MCF 10A (cell line): ENCODE data around the gene INTS3. TPM values are rescaled to one million over a fixed set of nuclear protein-coding genes. Genes with fewer than 3 reads are reported as not detected.

Experiments used
- BruUV-seq: library from RNA; stranded (reverse); fragments of 400-500 nt; replicated peaks from 2 replicates; lab custom pipeline; 2021; lab: Mats Ljungman, UMichigan
- CTCF ChIA-PET: fragments of 300-600 bp; sonication (Branson Sonifier 250); formaldehyde crosslinking; extraction: SDS; loops from one replicate; lab custom pipeline; 2021; ENCODE audit warnings: antibody characterized with exemption, inconsistent platforms; lab: Yijun Ruan, JAX
- POLR2A ChIA-PET: fragments of 300-600, 350-650 bp; sonication (Branson Sonifier 250); formaldehyde crosslinking; extraction: SDS; loops from one replicate; lab custom pipeline; 2020; ENCODE audit warnings: antibody characterized with exemption, inconsistent platforms; lab: Yijun Ruan, JAX
- DNase-seq: peaks from one replicate; pipeline ENCODE4 v3.0.0-alpha.2; 2018; ENCODE audit not compliant: unreplicated experiment
- H3K27ac Mint-ChIP-seq: one replicate; pipeline ENCODE4 v1.8.0; 2022; ENCODE audit warnings: mild to moderate bottlenecking, low read depth, mixed read lengths; ENCODE audit not compliant: unreplicated experiment
- H3K27me3 Mint-ChIP-seq: one replicate; pipeline ENCODE4 v1.8.0; 2022; ENCODE audit warnings: mixed read lengths; ENCODE audit not compliant: insufficient read depth, unreplicated experiment
- H3K36me3 Mint-ChIP-seq: one replicate; pipeline ENCODE4 v1.8.0; 2022; ENCODE audit warnings: mild to moderate bottlenecking, moderate library complexity, mixed read lengths; ENCODE audit not compliant: insufficient read depth, unreplicated experiment
- H3K4me1 Mint-ChIP-seq: one replicate; pipeline ENCODE4 v1.8.0; 2022; ENCODE audit warnings: mixed read lengths; ENCODE audit not compliant: insufficient read depth, unreplicated experiment
- H3K4me3 Mint-ChIP-seq: one replicate; pipeline ENCODE4 v1.8.0; 2022; ENCODE audit warnings: mild to moderate bottlenecking, moderate library complexity, mixed read lengths; ENCODE audit not compliant: unreplicated experiment
- H3K9me3 Mint-ChIP-seq: one replicate; pipeline ENCODE4 v1.8.0; 2022; ENCODE audit warnings: mixed read lengths; ENCODE audit not compliant: unreplicated experiment
- intact Hi-C: fragments of 100-400 bp; cut with micrococcal nuclease; formaldehyde crosslinking; loops from 2 replicates; pipeline ENCODE4 v1.14.1; 2022
- total RNA-seq: library from RNA; stranded (reverse); gene quantifications from 2 replicates; pipeline ENCODE4 v1.2.3, GENCODE V29; 2022
- TF ChIP-seq, protein P1 (sequence below): fragments of 200-600 bp; IDR thresholded peaks from one replicate; pipeline ENCODE4 v1.8.0; 2022; ENCODE audit warnings: antibody characterized with exemption, mild to moderate bottlenecking; ENCODE audit not compliant: unreplicated experiment

Gene INTS3
- total RNA-seq, 1 experiment from 2014 or later: 68.7 TPM

DNA sequence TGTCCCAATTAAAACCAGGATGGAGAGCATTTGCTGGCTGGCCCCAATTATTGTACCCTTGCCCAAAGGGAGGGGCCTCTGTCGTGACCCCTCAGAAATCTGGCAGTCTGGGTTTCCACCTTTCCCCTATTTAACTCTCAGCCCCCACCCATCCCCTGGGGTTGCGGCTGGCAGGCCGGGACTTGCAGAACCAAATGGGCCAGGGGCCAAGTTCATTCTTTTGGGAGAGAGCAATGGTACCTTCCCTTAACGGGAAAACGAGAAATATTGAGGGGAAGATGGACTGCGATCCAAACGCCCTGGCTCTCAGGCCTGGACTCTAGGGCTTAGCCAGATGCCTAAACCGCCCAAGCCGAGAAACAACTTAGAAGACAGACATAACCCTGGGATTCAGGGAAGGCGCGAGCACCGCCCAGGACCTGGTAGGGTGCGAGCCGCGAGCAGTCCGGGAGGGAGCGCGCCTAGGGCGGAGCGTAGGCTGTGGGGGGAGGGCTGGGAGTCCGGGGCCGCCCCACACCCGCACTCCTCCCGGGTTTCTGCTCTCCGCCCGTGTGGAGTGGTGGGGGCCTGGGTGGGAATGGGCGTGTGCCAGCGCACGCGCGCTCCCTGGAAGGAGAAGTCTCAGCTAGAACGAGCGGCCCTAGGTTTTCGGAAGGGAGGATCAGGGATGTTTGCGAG is 47.1 kb downstream of the INTS3 start, which contains the start of gene SLC27A3:
Gene SLC27A3 (plus strand): TSS at position 628 of the 678 bp plus-strand sequence. CDS start 91 bp downstream, outside the sequence.
- no peaks in the 10 kb centered on the region for H3K27me3 Mint-ChIP-seq
- H3K9me3 Mint-ChIP-seq: no peaks in the 10 kb centered on the region
- BruUV-seq: no TSS peak
- H3K4me1 Mint-ChIP-seq: peaks cover 36% of the 10 kb centered on the region
- peak within 1 kb of the TSS; percentile 68 for H3K27ac Mint-ChIP-seq
- peak within 1 kb of the TSS; percentile 70 for H3K4me3 Mint-ChIP-seq
- intact Hi-C loops: no loop called here
- ChIA-PET POLR2A (interaction anchor here (0.6 to 3.2 kb wide), 29 partner anchors 9 to 871 kb away, joined by 3 to 26 read pairs (median 6); partner anchors contain the start of genes CHTOP, CREB3L4, CRTC2 and ILF2), CTCF (interaction anchor here (0.5 to 1.7 kb wide), 5 partner anchors 22 to 212 kb away, joined by 3 to 6 read pairs (median 4); partner anchors contain the start of gene RAB13)
- peak; percentile 79 for DNase-seq
- peaks cover 16% of the 10 kb centered on the region for H3K36me3 Mint-ChIP-seq
- TF ChIP-seq, protein P1, sequence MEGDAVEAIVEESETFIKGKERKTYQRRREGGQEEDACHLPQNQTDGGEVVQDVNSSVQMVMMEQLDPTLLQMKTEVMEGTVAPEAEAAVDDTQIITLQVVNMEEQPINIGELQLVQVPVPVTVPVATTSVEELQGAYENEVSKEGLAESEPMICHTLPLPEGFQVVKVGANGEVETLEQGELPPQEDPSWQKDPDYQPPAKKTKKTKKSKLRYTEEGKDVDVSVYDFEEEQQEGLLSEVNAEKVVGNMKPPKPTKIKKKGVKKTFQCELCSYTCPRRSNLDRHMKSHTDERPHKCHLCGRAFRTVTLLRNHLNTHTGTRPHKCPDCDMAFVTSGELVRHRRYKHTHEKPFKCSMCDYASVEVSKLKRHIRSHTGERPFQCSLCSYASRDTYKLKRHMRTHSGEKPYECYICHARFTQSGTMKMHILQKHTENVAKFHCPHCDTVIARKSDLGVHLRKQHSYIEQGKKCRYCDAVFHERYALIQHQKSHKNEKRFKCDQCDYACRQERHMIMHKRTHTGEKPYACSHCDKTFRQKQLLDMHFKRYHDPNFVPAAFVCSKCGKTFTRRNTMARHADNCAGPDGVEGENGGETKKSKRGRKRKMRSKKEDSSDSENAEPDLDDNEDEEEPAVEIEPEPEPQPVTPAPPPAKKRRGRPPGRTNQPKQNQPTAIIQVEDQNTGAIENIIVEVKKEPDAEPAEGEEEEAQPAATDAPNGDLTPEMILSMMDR: no peak

DNA sequence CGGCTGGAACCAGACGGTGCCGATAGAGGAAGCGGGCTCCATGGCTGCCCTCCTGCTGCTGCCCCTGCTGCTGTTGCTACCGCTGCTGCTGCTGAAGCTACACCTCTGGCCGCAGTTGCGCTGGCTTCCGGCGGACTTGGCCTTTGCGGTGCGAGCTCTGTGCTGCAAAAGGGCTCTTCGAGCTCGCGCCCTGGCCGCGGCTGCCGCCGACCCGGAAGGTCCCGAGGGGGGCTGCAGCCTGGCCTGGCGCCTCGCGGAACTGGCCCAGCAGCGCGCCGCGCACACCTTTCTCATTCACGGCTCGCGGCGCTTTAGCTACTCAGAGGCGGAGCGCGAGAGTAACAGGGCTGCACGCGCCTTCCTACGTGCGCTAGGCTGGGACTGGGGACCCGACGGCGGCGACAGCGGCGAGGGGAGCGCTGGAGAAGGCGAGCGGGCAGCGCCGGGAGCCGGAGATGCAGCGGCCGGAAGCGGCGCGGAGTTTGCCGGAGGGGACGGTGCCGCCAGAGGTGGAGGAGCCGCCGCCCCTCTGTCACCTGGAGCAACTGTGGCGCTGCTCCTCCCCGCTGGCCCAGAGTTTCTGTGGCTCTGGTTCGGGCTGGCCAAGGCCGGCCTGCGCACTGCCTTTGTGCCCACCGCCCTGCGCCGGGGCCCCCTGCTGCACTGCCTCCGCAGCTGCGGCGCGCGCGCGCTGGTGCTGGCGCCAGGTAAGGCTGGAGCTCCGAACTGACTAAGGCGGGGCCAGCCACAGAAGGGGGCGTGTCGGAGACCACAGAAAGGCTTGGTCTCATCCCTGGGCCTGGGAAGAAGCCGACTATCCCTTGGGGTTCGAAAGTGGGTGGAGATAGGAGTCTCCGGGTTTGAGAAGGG is 47.8 kb downstream of the INTS3 start:
- Mint-ChIP-seq H3K9me3 (no peaks in the 10 kb centered on the region), H3K27ac (peak overlapping the region; percentile 68), H3K36me3 (peaks cover 18% of the 10 kb centered on the region), H3K27me3 (no peaks in the 10 kb centered on the region), H3K4me1 (peaks cover 36% of the 10 kb centered on the region), H3K4me3 (peak overlapping the region; percentile 70)
- intact Hi-C loops: loop anchor here (1.0 kb wide), 1 partner anchor 211 kb away; the partner anchor contains the start of gene RAB13
- no TSS peak for BruUV-seq
- POLR2A ChIA-PET: interaction anchor here (0.6 to 3.2 kb wide), 35 partner anchors 8 to 871 kb away, joined by 3 to 26 read pairs (median 5); partner anchors contain the start of genes CHTOP, CREB3L4, CRTC2 and DENND4B
- peak; percentile 81 for DNase-seq
- CTCF ChIA-PET: interaction anchor here (0.5 to 1.7 kb wide), 6 partner anchors 21 to 211 kb away, joined by 3 to 6 read pairs (median 4); partner anchors contain the start of gene RAB13
- TF ChIP-seq, protein P1: no peak

DNA sequence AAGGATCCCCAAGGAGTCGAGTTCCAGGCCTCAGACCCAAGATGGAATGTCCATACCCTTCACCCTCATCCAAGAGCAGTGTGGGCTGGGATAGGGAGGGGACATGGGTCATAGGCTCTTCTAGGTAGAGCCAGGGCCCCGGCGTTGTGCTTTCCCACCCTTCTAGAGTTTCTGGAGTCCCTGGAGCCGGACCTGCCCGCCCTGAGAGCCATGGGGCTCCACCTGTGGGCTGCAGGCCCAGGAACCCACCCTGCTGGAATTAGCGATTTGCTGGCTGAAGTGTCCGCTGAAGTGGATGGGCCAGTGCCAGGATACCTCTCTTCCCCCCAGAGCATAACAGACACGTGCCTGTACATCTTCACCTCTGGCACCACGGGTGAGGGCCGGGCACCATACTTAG is 48.5 kb downstream of the INTS3 start:
- Mint-ChIP-seq H3K4me1 (peaks cover 36% of the 10 kb centered on the region), H3K36me3 (peaks cover 23% of the 10 kb centered on the region), H3K27me3 (no peaks in the 10 kb centered on the region), H3K4me3 (peak overlapping the region; percentile 70), H3K27ac (no peak overlapping the region), H3K9me3 (no peaks in the 10 kb centered on the region)
- POLR2A ChIA-PET: interaction anchor here (0.7 to 3.2 kb wide), 21 partner anchors 9 to 268 kb away, joined by 3 to 26 read pairs (median 5); partner anchors contain the start of genes CREB3L4, DENND4B, ILF2 and INTS3
- no TSS peak for BruUV-seq
- TF ChIP-seq, protein P1: no peak
- DNase-seq: no peak
- intact Hi-C loops: loop anchor here (1.0 kb wide), 1 partner anchor 210 kb away; the partner anchor contains the start of gene RAB13
- CTCF ChIA-PET: interaction anchor here (0.9 to 1.7 kb wide), 5 partner anchors 20 to 210 kb away, joined by 4 to 6 read pairs (median 5); partner anchors contain the start of gene RAB13
